Left renal cortex interstitium (tissue), 4 donors: Measurements from ENCODE around the gene GTPBP6. TPM values are rescaled to one million over a fixed set of nuclear protein-coding genes. Genes with fewer than 3 reads are reported as not detected.
"Not testable (repeated sequence)": the region's sequence is repeated elsewhere in the genome, so short reads cannot be mapped to it uniquely, and the experiment has no call there.

Experiments
- DNase-seq, 4 donors: peaks; one replicate each; pipeline ENCODE4 v3.0.0-alpha.2; 2013; ENCODE audit warnings: low read depth in 4 of 4, low spot score in 2 of 4, missing footprints in 1 of 4
- polyA plus RNA-seq, 4 donors: library from polyadenylated mRNA; unstranded; fragments of 120-200 nt; gene quantifications; one replicate each; pipeline ENCODE4 v1.2.1, GENCODE V29; 2013; ENCODE audit not compliant: insufficient read length in 4 of 4

The GTPBP6 gene
- polyA plus RNA-seq, 4 donors, result 36.5 to 74.1 (median 63.0) TPM

DNA sequence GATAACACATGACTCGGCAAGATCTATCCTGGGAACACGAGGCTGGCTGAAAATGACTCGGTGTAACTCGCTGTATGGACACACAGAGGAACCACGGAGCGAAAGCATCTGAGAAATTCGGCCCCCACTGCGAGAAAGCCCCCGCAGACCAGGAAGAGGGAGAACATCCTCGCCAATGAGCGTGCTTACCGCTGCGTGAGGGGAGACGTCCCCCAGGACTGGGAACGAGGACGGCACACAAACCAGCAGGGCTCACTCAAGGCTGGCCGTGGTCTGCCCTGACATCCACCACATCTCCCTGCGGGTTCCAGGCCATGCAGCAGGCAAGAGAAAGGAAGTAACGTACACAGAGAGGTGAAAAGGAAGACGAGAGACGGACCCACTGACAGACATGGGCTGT, 17.6 kb upstream of the GTPBP6 start:
- no peak for DNase-seq

- DNase-seq, result no peak
These were observed 17.2 kb upstream of the GTPBP6 start for GRCh38 chrX:335758-336155.

GRCh38 chrX:334971-335757, 16.6 kb upstream of the GTPBP6 start:
- DNase-seq, result no peak

DNA sequence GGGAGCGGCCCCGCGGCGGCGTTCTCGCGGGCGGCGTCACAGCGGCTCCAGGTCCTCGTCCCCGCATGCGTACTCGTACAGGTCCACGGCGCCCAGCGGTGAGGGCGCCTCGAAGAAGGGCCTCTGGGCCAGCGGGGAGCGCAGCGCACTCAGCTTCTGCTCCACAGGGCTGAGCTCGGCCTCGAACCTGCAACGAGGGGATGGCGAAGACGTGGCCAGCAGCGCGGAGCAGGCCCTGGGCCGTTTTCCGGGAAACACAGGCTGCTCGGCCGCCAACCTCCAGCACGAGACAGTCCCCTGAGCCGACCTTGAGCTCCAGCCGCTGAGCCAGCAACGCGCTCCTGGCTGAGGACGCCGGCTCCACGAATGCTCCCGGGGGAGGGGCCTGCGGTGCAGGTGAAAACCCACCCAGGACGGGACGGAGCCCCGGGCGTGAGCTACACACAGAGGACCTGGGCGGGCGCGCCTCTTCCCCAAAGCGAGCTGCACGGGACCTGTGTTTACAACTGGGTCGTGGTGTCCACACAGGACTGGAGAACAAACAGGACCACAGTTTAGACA, 15.8 kb upstream of the GTPBP6 start:
- DNase-seq, result no peak

- DNase-seq, result no peak
These were observed 15.2 kb upstream of the GTPBP6 start for GRCh38 chrX:333611-334311.

- DNase-seq, result no peak
These were observed 14.5 kb upstream of the GTPBP6 start for GRCh38 chrX:332916-333610.

- no peak for DNase-seq
These were observed 13.9 kb upstream of the GTPBP6 start for GRCh38 chrX:332496-332860.

DNA sequence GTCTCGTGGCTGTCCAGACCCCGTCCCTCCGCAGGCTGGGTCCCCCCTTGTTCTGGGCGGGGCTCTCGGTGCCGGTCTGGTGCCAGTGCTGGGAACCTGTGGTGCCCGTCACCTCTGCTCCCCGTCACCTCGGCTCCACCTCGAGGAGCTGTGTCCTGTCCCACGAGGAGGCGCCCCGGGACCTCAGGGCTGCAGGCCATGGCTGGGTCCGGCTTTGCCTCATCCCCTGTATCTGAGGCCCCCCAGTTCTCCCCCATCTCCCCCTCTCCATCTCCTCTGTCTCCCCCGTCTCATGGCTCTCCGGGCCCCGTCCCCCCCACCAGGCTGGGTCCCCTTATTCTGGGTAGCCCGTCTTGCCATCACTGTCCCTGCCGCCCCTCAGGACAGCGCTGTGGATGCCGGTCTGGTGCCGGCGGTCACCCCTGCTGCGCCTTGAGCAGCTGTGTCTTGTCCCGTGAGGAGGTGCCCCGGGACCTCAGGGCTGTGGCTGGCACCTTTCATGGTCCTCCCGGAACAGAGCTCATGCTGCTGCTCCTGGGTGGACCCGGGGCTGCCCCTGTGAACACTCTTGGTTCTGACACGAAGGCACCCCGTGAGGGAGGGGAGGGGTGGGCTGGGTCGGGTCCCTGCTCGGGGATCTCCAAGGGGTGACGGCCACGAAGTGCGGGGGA, 13.4 kb upstream of the GTPBP6 start:
- DNase-seq, result no peak

DNA sequence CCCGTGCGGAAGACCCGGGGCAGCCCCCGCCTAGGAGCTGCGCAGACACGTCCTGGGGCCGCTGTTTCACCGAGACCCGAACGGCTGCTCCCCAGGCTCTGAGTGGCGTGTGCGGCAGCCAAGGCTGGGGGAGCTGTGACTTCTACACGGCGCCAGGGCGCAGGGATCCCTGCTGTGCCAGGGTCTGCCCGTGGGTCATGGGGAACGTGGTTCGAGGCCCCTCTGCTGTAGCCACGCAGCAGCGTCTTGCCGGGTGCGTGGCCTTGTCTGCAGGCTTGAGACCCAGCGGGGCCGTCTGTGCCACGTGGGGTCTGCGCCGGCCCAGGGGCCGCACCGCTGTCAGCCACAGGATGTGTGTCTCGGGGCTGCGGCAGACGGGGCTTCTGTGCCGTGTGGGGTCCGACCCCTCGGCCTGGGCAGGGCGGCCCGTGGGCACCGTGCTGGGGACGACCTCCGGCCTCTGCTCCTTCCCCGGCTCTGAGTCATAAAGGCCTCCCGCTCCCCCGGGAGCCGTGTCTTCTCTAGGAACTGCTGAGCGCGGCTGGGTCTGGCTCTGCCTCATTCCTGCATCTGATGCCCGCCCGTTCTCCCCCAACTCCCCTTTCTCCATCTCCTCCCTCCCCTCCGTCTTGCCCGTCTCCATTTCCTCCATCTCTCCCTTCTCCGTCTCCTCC, 12.7 kb upstream of the GTPBP6 start:
- no peak for DNase-seq

GRCh38 chrX:330726-331150, 12.1 kb upstream of the GTPBP6 start:
- no peak for DNase-seq

DNA sequence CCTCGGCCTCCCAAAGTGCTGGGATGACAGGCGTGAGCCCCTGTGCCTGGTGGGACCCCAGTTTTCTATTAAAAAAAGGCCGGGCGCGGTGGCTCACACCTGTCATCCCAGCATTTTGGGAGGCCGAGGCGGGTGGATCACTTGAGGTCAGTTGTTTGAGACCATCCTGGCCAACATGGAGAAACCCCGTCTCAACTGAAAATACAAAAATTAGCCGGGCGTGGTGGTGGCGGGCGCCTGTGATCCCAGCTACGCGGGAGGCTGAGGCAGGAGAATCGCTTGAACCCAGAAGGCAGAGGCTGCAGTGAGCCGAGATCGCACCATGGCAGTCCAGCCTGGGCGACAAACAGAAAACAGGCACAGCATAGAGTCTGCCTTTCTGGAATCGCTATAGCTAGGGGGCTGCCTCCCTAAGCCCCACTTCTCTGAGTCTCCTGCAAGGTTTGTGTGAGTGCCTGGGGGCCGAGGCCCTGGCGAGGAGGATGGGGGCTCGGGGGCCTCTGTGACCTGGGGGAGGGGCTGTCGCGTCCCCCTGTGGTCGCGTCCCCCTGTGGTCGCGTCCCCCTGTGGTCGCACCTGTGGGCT, 11.6 kb upstream of the GTPBP6 start:
- not testable (repeated sequence) for DNase-seq

DNA sequence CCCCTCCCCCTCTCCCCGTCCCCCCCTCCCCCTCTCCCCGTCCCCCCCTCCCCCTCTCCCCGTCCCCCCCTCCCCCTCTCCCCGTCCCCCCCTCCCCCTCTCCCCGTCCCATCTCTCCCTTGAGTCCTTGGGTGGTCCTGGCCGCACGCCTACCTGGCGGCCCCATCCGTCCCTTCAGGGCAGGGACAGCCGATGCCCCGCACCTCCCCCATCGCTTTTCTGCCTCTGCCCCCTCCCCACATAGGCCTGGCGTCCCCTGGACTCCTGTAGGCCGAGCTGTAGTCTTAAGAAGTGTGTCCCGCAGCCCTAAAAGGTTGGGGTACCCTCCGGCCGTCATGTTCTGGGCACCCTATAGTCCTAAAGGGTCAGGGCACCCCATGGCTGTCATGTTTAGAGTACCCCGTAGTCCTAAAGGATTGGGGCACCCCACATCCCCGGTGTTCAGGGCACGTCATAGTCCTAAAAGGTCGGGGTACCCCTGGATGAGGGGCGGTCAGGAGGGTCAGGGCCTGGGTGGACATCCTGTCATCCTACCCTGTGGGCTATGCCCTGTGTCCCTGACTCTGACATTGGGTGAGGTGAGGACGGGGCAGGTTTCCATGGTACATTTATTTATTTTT, 10.8 kb upstream of the GTPBP6 start:
- DNase-seq, result no peak

DNA sequence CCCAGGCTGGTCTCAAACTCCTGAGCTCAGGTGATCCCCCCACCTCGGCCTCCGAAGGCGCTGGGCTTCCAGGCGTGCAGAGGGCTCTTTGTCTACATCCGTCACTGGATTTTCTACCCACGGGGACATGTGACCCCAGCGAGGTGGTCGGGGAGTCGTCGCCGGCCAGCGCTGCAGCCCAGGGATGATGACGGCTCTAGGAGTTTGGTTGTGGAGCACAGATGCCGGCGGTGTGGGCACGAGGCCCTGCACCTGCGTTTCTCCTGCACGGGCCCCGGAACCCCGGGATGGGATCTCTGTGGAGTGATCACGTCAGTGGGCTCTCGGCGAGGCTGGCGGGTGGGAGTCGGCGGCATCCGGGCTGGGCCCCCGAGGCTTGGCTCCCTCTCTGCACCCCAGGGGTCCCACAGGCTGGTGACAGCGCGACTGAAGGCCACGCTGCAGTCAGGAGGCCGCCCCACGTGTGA, 9.1 kb upstream of the GTPBP6 start:
- no peak for DNase-seq

DNA sequence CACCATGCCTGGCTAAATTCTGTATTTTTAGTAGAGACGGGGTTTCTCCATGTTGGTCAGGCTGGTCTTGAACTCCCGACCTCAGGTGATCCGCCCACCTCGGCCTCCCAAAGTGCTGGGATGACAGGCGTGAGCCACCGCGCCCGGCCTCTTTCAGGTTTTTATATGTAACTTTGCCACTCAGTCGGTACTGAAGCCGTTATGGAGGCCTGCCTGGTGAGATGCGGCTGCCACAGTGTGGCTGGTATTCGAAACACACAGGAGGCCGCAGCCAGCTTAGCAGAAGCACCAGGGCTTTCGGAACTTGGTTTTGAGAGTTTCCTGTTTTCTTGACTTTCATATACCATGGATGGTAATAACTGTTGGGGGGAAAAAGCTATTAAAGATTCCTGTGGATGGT, 6.1 kb upstream of the GTPBP6 start:
- not testable (repeated sequence) for DNase-seq

- DNase-seq, result no peak
These were observed 5.4 kb upstream of the GTPBP6 start for GRCh38 chrX:323721-324628.

GRCh38 chrX:320126-320783, 1.7 kb upstream of the GTPBP6 start:
- DNase-seq, result no peak

- DNase-seq, result no peak
These were observed 1.1 kb upstream of the GTPBP6 start for GRCh38 chrX:319579-320125.
